HG03565 (cell line): Measurements from ENCODE around the gene ZNF681.
"Not testable (repeated sequence)": the region's sequence is repeated elsewhere in the genome, so short reads cannot be mapped to it uniquely, and the experiment has no call there.

Source experiments
- ATAC-seq: cut with Tn5 transposase; IDR thresholded peaks from one replicate; pipeline ENCODE4 v1.9.1; 2021; ENCODE audit warnings: mild to moderate bottlenecking, moderate library complexity; ENCODE audit not compliant: unreplicated experiment

The ZNF681 gene

DNA sequence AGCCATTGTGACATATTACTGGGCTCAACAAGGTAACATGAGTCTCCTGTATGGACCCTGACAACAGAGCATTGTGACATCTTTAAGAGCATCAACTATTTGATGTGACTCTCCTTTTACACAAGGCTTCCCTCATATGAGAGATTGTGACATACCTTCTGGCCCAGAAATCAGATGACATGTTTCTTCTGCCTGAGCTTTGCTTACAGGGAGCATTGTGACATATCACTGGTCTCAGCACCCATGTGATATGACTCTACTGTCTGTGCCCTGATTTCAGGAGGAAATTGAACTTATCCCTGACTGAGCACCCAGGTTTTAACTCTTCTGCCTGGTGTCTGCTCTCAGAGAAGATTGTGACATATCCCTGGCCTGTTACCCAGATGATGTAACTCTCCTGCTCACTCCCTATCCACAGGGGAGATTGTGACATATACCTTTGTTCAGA, 15.9 kb upstream of the ZNF681 start:
- ATAC-seq, result no peak

DNA sequence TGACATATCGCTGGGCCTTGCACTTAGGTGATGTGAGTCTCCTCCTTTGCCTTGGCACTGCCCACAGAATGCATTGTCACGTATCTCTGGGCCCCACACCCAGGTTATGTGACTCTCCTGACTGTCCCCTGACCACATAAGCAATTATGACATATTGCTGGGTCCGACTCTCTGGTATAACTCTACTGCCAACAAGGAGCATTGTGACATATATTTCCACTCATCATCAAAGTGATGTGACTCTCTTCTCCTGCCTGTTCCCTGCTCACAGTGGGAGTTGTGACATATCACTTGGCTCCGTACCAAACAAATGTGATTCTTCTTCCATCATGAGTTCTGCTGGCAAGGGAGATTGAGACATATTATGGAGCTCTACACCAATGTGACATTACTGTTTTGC, 15.4 kb upstream of the ZNF681 start:
- no peak for ATAC-seq

DNA sequence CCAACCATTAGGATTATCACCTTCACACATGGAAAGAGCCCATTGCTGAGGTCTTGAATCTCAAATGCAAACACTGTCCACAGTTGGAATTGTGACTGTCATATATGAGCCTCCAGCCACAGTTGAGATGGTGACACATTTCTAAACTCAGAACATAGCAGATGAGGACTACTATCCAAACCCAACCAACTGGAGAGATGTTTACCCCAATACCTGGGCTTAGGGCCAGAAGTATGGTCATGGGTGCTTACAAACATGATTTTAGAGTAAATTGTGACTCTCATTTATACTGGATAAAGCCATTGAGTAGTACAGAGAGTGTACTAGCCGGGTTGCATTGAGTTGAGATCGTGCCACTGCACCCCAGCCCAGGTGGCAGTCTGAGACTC, 14.0 kb upstream of the ZNF681 start:
- no peak for ATAC-seq

DNA sequence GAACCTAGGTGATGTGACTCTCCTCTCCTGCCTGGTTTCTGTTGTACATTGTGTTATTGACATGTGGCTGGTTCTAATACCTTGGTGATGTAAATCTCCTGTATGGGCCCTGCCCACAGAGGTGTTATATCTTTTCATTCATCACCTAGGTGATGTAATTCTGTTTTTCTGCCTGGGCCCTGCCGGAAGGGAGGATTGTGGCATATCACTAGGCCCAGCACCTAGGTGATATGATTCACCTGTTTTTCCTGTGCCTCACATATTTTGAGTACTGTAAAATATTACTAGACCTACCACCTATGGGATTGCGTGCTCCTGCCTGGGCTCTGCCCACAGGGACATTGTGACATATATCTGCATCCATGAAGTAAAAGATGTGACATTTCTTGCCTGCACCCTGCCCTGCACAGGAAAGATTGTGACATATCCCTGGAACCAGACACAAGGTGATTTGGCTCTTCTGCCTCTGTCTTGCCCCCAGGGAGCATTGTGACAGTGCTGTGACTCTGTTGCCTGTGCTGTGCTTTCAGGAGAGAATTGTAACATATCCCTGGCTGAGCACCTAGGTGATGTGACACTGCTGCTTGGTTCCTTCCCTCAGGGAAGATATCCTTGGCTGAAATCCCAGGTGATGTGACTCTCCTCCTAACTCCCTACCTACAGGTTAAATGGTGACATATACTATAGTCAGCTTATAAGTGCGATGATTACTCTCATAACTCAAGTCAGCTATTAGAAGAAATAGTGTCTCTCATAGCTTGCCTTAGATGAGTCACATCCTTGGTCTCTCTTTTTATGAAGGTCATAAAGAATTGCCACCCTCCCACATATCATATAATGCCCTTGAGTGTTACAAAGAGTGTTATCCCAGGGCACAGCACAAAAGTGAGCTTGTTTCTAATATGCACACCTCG, 13.3 kb upstream of the ZNF681 start:
- ATAC-seq, result no peak

DNA sequence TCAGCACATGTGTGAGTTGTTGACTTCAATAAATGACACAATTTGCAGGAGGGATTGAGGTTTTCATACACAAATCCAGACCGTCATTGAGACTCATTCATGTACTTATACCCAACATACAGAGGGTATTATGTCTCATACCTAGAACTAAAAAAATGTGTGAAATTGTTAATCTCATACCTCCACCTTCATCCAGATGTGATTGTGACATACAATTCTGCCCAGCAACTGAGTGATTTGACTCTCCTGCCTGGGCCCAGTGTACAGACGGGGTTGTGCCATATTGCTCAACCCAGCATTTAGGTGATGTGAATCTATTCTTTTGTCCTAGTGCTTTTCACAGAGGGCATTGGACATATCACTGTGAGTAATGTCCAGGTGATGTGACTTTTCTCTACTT, 12.6 kb upstream of the ZNF681 start:
- ATAC-seq, result no peak

DNA sequence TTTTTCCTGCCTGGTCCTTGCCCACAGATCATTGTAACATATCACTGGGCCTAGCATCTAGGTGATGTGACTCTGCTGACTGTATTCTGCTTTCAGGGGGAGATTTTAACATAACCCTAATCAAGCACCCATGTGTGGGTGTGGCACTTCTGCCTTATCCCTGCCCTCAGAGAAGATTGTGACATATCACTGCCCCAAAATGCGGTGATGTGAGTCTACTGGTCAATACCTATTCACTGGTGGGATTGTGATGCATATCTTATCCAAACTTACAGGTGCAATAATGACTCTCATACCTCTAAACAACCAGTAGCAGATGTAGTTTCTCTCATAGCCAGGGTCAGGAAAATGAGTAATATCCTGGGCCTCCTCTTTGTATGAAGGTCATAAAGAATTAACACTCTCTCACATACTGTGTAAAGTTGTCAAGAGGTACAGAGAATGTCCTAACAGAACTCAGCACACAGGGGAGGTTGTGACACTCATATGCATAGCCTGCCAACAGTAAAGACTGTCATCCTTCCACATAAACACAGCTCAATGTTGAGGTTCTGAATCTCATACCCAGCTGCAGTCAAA, 12.1 kb upstream of the ZNF681 start:
- ATAC-seq, result no peak

DNA sequence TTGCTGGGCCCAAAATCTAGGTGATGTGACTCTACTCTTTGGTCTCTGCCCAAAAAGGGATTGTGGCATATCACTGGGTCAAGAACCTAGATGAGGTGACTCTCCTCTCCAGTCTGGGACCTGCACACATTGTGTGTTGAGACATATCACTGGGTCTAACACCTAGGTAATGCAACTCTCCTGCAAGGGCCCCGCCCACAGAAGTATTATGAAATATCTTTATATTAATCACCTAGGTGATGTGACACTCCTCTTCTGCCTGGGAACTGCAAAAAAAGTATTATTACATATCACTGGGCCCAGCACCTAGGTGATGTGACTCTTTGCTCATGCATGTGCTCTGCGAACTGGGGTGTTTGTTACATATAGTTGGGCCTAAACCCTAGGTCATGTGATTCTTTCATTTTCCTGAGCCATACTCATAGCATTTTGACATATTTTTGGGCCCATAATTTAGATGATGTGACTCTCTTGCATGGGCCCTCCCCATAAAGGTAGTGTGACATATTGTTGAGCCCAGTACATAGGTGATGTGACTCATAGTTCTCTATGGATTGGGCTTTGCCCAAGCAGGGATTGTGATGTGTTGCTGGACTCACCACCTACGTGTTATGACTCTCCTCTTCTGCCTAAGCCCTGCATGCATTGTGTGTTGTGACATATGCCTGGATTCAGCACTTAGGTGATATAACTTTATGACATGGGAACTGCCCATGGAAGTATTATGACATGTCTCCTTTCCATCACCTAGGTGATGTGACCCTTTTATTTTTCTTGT, 11.2 kb upstream of the ZNF681 start:
- no peak for ATAC-seq

DNA sequence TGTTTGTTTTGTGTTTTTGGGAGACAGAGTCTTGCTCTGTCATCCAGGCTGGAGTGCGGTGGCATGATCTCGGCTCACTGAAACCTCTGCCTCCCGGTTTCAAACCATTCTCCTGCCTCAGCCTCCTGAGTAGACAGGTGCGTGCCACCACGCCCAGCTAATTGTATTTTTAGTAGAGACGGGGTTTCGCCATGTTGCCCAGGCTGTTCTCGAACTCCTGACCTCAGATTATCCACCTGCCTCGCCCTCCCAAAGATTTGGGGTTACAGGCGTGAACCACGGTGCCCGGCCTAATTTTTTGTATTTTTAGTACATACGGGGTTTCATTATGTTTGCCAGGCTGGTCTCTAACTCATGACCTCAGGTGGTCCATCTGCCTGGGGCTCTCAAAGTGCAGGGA, 8.3 kb upstream of the ZNF681 start:
- ATAC-seq, result no peak

DNA sequence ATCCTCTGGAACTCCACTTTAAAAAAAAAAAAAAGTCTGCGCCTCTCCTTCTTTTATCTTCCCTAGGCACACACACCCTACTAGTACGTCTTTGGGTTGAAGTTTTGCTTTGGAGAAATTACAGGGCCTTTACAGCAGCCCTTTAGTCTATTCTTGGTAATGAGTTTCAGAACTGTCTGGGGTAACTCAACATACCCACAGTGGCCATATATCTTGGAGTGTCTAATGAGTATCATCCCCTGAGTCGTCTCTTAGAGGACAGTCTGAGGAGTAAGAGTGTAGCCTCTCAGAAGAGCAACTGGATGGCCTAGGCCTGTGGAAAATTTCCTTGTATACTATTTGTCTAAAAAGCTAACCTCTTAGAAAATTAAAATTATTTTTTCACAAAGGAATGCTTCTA, 6.1 kb upstream of the ZNF681 start:
- no peak for ATAC-seq

DNA sequence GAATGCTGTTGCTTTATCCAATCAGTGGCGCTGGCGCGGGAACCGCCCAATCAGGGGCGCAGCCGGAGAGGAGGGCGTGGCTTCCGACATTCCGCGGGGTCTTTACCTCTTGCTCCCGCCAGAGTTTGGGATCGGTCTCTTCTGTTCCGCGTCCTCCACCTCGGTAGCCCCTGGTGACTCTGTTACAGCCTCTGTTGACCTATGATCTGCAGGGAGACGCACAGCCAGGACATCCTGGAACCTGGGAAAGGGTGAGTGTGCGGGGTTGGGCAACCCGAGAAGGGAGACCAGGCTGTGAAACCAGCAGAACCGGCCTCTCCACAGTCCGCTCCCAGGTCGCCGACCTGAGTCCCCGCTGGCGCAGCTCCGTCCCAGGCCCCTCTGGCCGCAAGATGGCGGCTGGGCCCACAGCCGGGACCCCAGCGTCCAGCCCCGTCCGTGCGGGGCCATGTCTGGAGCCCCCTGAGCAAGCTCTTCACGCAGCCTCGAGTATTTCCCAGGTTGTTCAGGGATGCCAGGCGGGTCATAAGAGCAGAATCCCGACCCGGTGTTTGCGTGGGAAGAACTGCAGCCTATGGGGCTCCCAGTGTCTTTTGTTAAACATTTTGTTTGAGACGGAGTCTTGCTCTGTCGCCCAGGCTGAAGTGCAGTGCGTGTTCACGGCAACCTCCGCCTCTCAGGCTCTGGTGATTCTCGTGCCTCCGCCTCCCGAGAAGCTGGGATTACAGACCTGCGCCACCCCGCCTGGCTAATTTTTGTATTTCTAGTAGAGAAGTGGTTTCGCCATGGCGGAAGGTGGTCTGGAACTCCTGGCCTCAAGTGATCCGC, 4.4 kb upstream of the ZNF681 start:
- ATAC-seq, result peak; percentile 50

DNA sequence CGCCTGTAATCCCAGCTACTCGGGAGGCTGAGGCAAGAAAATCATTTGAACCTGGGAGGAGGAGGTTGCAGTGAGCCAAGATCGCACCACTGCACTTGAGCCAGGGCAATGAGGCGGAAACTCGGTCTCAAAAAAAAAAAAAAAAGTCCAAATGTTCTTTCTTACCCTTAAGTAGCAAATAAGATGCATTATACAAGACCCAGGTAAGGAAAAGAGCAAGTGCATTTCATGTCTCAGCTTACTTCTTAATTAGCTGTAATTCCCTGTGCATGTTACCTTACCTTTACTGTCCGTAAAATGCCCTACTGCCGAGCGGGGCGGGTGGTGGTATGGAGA, 3.8 kb upstream of the ZNF681 start:
- no peak for ATAC-seq

DNA sequence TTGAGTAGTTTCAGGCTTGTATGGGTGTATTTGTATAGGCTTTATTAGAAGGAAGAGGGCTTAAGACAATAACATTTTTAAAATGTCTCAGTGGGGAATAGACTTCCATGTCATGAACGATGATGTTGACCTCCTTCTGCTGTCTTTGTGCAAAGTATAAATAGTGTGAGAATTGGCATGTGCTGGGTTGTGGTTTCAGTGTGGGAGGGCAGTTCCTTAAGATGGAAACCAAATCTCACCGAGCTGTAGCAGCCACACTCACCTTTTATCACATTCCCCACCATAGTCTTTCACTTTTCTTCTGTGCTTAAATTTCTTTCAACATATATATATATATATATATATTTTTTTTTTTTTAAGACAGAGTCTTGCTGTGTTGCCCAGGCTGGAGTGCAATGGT, 1.6 kb upstream of the ZNF681 start:
- not testable (repeated sequence) for ATAC-seq

DNA sequence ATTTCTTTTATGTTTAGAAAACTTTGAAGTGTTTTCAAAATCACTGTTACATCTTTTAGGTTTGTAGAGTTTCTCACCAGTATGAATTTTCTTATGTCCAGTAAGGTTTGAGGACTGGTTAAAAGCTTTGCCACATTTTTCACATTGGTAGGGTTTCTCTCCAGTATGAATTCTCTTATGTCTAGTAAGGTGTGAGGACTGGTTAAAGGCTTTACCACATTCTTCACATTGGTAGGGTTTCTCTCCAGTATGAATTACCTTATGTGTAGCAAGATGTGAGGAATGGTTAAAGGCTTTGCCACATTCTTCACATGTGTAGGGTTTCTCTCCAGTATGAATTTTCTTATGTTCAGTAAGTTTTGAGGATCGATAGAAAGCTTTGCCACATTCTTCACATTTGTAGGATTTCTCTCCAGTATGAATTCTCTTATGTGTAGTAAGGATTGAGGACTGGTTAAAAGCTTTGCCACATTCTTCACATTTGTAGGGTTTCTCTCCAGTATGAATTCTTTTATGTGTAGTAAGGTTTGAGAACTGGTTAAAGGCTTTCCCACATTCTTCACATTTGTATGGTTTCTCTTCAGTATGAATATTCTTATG, 15.0 kb downstream of the ZNF681 start:
- not testable (repeated sequence) for ATAC-seq

DNA sequence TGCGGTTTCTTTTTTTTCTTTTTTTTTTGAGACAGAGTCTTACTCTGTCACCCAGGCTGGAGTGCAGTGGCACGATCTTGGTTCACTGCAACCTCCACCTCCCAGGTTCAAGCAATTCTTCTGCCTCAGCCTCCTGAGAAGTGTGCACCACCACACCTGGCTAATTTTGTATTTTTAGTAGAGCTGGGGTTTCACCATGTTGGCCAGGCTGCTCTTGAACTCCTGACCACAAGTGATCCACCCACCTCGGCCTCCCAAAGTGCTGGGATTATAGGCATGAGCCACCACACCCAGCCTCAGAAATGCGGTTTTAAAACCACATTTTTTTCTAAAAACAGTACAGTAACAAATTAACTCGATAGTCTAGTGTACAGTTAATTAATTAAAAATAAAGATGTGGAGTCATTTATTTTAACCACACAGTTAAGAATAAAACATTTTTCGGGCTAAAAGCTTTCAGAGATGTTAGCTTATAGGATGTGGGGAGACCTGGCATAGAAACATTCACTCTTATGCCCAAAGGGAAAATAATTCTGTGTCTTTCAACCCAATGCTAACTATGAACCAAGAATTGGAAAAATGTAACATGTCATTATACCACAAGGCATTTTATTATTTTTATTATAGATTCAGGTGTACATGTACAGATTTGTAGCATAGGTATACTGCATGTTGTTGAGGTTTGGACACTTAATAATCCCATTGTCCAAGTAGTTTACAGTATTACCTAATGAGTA, 27.8 kb downstream of the ZNF681 start:
- not testable (repeated sequence) for ATAC-seq

DNA sequence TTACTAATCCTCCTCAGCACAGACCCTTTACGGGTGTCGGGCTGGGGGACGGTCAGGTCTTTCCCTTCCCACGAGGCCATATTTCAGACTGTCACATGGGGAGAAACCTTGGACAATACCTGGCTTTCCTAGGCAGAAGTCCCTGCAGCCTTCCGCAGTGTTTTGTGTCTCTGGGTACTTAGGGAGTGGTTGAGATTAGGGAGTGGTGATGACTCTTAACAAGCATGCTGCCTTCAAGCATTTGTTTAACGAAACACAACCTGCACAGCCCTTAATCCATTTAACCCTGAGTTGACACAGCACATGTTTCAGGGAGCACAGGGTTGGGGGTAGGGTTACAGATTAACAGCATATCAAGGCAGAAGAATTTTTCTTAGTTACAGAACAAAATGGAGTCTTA, 34.5 kb downstream of the ZNF681 start:
- not testable (repeated sequence) for ATAC-seq

DNA sequence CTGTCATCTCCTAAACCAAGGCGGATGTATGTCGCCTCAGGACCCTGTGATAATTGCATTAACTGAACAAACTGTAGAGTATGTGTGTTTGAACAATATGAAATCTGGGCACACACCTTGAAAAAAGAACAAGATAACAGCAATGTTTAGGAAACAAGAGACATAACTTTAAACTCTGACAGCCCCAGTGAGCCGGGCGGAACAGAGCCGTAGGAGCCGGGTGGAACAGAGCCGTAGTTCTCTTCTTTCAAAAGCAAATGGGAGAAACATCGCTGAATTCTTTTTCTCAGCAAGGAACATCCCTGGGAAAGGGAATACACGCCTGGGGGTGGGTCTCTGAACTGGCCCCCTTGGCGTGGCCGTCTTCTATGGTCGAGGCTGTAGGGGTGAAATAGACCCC, 39.9 kb downstream of the ZNF681 start:
- no peak for ATAC-seq

DNA sequence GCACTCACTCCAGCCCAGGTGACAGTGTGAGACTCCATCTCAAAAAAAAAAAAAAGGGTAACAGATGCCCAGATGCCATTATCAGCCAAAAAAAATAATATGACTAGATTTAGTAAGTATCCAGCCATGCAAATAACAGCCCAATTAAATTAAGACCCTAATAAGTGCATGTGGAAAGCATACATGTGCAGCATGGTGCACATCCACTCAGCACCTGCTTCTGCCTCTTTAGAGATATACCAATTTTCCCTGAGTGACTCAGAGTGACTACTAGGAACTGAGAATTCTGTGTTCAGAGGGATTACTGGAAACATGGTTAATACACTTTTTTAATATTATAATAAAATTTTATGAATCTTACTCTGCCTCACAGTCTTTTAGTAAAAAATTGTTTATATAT, 41.9 kb downstream of the ZNF681 start:
- no peak for ATAC-seq

DNA sequence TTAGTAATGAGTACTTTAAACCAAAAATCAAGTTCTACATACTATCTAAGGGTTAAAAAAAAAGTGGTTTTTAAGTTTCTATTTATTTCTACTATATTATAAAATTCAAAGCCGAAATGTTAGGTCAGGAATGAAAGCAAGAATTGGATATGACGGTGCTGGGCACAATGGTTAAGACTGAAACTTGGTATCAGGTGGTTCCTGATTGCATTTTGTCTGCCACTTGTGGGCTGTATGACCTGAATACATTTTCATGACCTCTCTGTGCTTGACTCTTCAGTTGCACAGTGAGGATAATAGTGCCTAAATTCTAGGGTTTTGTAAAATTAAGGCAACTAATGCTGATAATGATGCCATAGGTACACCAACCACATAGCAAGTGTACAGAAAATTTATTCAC, 49.3 kb downstream of the ZNF681 start:
- ATAC-seq, result no peak

DNA sequence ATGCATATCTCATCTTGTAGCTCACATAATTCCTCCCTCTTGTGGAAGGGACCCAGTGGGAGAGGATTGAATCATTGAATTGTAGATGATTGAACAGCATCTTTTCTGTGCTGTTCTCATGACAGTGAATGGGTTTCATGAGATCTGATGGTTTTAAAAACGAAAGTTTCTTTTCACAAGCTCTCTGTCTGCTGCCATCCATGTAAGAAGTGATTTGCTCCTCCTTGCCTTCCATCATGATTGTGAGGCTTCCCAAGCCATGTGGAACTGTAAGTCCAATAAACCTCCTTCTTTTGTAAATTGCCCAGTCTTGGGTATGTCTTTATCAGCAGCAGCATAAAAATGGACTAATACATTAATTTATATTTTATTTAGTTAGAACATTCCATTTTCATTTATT, 52.0 kb downstream of the ZNF681 start:
- no peak for ATAC-seq

DNA sequence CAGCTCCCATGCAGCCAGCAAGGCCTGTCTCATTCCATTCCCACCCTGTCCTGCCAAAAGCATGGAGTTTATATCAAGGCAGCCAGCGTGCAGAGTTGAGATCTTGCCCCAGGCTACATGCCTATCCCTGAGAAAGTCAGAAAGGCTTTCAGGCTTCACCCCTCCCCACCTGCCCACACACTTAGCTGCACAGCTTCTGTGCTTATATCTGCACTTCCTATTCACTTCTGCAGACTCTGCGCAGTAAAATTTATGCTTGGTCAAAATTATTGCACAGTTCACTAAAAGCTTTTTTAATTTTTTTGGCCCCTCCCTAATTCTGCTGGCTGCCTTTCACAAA, 59.2 kb downstream of the ZNF681 start:
- no peak for ATAC-seq
